Spleen (tissue), 7 donors: Measurements from ENCODE around the gene GGN.

ENCODE experiments used
- CTCF ChIP-seq, 11 experiments: fragments of 200-600 bp in 7 of 11; fragments of 450-650 bp in 4 of 11; sonication (generic) in 4 of 11; IDR thresholded peaks in 8 of 11; conservative IDR thresholded peaks in 3 of 11; 1 replicate in 7 of 11; 2 replicates in 4 of 11; pipeline versions ENCODE4 v1.4.0 to v1.8.0; 2016 to 2021; ENCODE audit warnings: antibody characterized with exemption in 11 of 11, inconsistent platforms in 4 of 11, mild to moderate bottlenecking in 1 of 11
- POLR2AphosphoS5 ChIP-seq, 3 donors: sonication (generic); formaldehyde crosslinking; IDR thresholded peaks; one replicate each; pipeline ENCODE4 v1.5.1; 2017; ENCODE audit warnings: antibody characterized with exemption in 3 of 3
- donor health status: DM: no; HTN: no; CAD: no; lungs with moderate emphysema.
- donor health status: DM: no; HTN: no; CAD: no.
- donor health status: DM: no; HTN: no; CAD: no.

- TF ChIP-seq CTCF (IDR thresholded peaks at IDR 0.05 in 8 of 11, conservative IDR thresholded peaks at IDR 0.05 in 3 of 11) (no peak), POLR2AphosphoS5 (IDR thresholded peaks at IDR 0.05) (no peak)
Observed at GRCh38 chr19:38370299-38370698, 17.5 kb downstream of the GGN start.
